MG63 (cell line): ENCODE results near the gene NAALADL1. TPM values are rescaled to one million over a fixed set of nuclear protein-coding genes. Genes with fewer than 3 reads are reported as not detected.

ENCODE experiments used
- DNase-seq: peaks from one replicate; pipeline ENCODE4 v3.0.0-alpha.2; 2020
- H3K27me3 ChIP-seq: fragments of 250-450 bp; sonication (Bioruptor Pico); 2 replicates; pipeline ENCODE4 v1.5.1; 2020; ENCODE audit warnings: mild to moderate bottlenecking, moderate library complexity
- H3K36me3 ChIP-seq: fragments of 250-450 bp; sonication (Bioruptor Pico); 2 replicates; pipeline ENCODE4 v1.5.1; 2020; ENCODE audit warnings: mild to moderate bottlenecking, moderate library complexity
- H3K4me3 ChIP-seq: fragments of 250-450 bp; sonication (Bioruptor Pico); 2 replicates; pipeline ENCODE4 v1.5.1; 2020; ENCODE audit warnings: mild to moderate bottlenecking, moderate library complexity
- H3K9me3 ChIP-seq: fragments of 250-450 bp; sonication (Bioruptor Pico); 2 replicates; pipeline ENCODE4 v1.5.1; 2020; ENCODE audit warnings: mild to moderate bottlenecking, moderate library complexity
- total RNA-seq: library from RNA; depleted of rRNA; stranded (reverse); fragments of >200 nt; shearing (Covaris generic); gene quantifications from 2 replicates; pipeline ENCODE4 v1.2.3, GENCODE V29; 2014; ENCODE audit warnings: low replicate concordance

Gene NAALADL1
- total RNA-seq, 1 experiment from 2014 or later: not detected

- Histone ChIP-seq H3K4me3 (no peak overlapping the region), H3K27me3 (no peaks in the 10 kb centered on the region), H3K9me3 (no peaks in the 10 kb centered on the region), H3K36me3 (peaks cover 36% of the 10 kb centered on the region)
- no peak for DNase-seq
Observed at GRCh38 chr11:65086809-65087208, 28.5 kb upstream of the NAALADL1 start.

GRCh38 chr11:65085446-65085845 lies 27.1 kb upstream of the NAALADL1 start:
- Histone ChIP-seq H3K36me3 (peaks cover 47% of the 10 kb centered on the region), H3K27me3 (no peaks in the 10 kb centered on the region), H3K4me3 (no peak overlapping the region; the same call in 1 of the 2 replicates), H3K9me3 (no peaks in the 10 kb centered on the region)
- DNase-seq: no peak

DNA sequence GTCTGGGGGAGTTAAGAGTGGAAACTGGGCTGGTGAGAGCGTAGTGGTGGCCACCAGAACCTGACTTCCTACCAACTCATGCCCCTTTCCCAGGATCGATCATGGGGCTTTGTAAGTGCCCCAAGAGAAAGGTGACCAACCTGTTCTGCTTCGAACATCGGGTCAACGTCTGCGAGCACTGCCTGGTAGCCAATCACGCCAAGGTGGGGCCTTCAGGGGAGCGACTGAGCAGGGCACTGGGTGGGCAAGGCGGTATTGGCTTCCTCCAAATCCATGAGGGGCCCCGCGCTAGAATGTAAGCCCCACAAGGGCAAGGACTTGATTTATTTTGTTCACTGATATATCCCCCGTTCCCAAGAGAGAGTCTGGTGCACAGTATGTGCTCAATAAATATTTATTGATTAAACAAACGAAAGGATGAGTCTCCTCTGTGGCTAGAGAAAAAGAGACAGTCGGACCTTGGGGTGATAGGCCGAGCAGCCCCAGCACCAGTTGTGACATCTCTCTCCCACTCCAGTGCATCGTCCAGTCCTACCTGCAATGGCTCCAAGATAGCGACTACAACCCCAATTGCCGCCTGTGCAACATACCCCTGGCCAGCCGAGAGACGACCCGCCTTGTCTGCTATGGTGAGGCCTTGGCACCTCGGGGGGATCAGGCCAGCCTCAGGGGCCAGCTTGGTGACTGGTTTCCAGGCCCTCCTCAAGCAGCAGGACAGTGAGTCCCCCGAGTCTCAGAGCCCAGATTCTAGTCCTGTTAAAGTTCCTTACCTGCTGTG lies 26.4 kb upstream of the NAALADL1 start:
- peaks cover 54% of the 10 kb centered on the region for H3K36me3 ChIP-seq
- no peaks in the 10 kb centered on the region for H3K27me3 ChIP-seq
- no peaks in the 10 kb centered on the region for H3K9me3 ChIP-seq
- DNase-seq: no peak
- peak overlapping the region; percentile 77 for H3K4me3 ChIP-seq

DNA sequence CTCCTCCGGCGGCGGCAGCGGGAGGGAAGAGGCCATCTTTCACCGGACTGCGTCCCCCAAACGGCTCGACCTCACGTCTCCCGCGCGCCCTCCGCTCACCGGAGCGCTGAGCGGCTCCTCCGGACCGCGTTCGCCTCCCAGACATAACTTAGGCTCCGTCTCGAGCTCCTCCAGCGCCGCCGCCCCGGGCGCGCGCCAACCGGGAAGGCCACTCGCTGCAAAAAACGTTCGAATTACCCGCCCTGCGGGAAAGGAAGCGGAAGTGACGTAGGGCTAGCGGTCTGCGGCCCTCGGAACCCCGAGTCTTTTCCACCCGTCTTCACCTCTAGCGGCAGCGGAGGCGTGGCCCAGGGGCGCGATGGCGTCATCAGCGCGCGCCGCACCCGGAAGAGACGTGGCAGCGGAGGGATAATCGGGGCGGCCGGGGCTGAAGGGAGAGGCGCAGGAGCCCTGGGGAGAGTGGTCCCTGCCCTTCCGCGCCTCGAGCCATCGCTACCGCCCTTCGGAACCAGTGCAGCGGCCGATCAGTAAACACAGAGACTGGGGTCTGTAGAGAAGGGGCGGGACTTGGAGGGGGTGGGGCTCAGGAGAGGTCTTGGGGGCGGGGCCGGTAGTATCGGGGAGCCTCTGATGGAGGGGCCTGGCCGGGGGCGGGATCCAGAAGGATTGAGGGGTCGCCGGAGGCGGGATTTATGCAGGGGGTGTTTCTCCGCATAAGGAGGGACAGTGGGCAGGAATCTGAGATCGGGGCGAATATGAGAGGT lies 25.7 kb upstream of the NAALADL1 start, which contains the start of the genes CDCA5 and ZFPL1:
Gene CDCA5 (minus strand): TSS at position 207 of the 764 bp plus-strand sequence. CDS start 62 bp downstream, at position 145.
Gene ZFPL1 (plus strand): TSS at position 389 of the 764 bp plus-strand sequence. CDS start 477 bp downstream, outside the sequence.
- no peaks in the 10 kb centered on the region for H3K9me3 ChIP-seq
- no peaks in the 10 kb centered on the region for H3K27me3 ChIP-seq
- peak; percentile 96 for DNase-seq
- H3K4me3 ChIP-seq: peak within 1 kb of the TSS; percentile 77
- peaks cover 59% of the 10 kb centered on the region for H3K36me3 ChIP-seq

- DNase-seq: no peak
Observed at GRCh38 chr11:65083134-65083833, 24.9 kb upstream of the NAALADL1 start.

DNA sequence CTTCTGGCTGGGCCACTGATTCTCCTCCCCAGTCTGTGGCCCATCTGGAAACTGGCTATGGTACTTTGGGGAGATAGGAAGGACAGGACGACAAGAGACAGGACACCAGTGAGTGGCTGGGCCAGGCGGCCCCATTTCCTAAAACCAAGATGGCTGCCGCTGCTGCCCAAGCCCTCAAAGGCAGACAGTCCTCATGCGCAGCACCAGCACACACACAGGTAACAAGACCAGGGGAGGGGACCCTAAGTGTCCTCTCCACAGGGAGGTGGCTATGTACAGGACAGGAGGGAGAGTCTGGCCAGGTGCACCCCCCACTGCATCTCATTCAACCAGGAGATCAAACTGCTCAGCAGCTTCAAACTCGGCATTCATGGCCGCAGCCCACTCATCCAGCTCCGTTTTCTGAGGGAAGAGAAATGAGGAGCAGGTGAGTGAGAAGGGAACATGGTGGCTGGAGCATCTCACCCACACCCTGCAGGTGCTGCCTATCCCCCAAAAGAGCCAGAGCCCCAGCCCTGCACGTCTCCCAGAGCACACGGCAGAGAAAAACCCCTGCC lies 20.5 kb upstream of the NAALADL1 start:
- Histone ChIP-seq H3K36me3 (peaks cover 61% of the 10 kb centered on the region), H3K9me3 (no peaks in the 10 kb centered on the region), H3K4me3 (no peak overlapping the region), H3K27me3 (no peaks in the 10 kb centered on the region)
- DNase-seq: no peak

More at GRCh38 chr11:65083134-65083833, 24.9 kb upstream of the NAALADL1 start:
- Histone ChIP-seq H3K4me3 (peak overlapping the region; percentile 77), H3K9me3 (no peaks in the 10 kb centered on the region), H3K36me3 (peaks cover 65% of the 10 kb centered on the region), H3K27me3 (no peaks in the 10 kb centered on the region)

DNA sequence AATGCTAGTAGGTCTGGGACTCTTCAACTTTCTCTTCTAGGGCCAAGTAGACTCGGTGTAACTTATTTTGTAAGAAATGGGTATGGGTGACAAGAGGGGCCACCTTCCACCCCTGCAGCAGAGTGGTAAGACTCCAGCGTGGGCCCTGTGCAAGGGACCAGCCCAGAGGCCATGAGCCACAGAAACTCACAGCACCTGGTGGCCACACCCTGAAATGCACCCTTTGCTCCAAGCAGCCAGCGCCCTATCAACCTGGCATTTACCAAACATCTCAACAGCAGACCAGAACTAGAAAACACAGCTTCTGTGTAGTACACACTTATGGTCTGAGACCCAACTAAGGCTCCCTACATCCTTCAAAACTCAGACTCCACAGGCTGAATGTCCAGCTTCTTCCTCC lies 19.8 kb upstream of the NAALADL1 start:
- no peaks in the 10 kb centered on the region for H3K27me3 ChIP-seq
- no peaks in the 10 kb centered on the region for H3K9me3 ChIP-seq
- peak; percentile 27 for DNase-seq
- H3K36me3 ChIP-seq: peaks cover 61% of the 10 kb centered on the region
- no peak overlapping the region for H3K4me3 ChIP-seq

- no peaks in the 10 kb centered on the region for H3K27me3 ChIP-seq
- no peaks in the 10 kb centered on the region for H3K9me3 ChIP-seq
- H3K4me3 ChIP-seq: no peak overlapping the region
- no peak for DNase-seq
- H3K36me3 ChIP-seq: peaks cover 54% of the 10 kb centered on the region
Observed at GRCh38 chr11:65077451-65077850, 19.1 kb upstream of the NAALADL1 start.

GRCh38 chr11:65072631-65072966 lies 14.2 kb upstream of the NAALADL1 start:
- Histone ChIP-seq H3K4me3 (no peak overlapping the region), H3K36me3 (peaks cover 15% of the 10 kb centered on the region), H3K27me3 (no peaks in the 10 kb centered on the region), H3K9me3 (no peaks in the 10 kb centered on the region)
- no peak for DNase-seq

DNA sequence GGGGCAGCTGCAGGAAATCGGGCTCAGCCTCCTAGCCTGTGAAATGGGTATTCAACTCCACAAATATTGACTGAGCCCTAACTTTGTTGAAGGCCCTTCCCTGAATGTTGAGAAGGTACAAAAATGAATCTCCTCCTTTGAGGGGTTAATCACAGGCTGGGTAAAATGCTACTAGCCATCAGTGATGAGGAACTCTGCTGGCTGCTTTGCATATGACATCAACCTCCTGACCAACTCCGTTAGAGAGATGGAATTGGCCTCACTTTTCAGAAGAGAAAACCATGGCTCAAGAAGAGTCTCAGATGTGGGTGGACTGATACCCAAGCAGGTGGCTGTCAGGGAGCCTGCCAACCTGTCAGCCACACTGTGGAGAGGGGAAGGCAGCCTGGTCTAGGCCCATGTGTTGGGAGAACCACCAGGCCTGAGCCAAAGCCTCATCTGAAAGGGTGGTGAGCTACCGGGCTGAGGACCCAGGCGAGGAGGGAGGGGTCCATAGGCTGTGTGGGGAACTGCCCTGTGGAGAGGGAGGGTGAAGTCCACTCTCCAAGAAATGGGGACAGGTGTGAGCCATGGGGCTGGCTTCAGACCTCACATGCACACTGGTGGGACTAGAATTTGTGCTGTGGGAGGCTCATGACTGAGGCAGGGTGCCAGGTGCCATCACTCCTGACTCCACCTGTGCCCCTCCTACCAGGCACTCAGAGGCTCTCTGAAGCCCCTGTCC lies 13.7 kb upstream of the NAALADL1 start:
- Histone ChIP-seq H3K36me3 (peaks cover 9% of the 10 kb centered on the region), H3K27me3 (no peaks in the 10 kb centered on the region), H3K4me3 (no peak overlapping the region), H3K9me3 (no peaks in the 10 kb centered on the region)
- DNase-seq: no peak

- no peak for DNase-seq
- Histone ChIP-seq H3K4me3 (no peak overlapping the region), H3K27me3 (no peaks in the 10 kb centered on the region), H3K9me3 (no peaks in the 10 kb centered on the region), H3K36me3 (no peaks in the 10 kb centered on the region)
Observed at GRCh38 chr11:65069217-65069616, 10.9 kb upstream of the NAALADL1 start.

DNA sequence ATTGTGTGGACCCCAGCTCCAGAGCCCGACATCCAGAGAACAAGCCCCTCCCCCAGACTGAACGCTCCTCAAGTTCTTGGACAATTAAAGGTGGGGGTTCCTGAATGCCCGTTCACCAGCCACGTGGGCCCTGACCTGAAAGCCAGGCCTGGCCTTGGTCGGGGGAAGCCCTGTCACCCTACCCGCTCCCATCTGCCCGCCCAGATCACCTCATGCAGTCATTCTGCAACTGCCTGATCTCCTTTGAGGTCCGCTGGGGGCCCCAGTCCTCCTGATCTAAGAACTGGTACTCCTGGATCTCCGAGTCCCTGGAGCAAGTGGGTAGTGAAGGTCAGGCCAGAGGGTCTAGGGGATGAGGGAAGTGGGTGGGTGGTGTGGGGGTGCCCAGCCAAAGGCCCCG lies 9.1 kb upstream of the NAALADL1 start:
- Histone ChIP-seq H3K4me3 (no peak overlapping the region), H3K36me3 (no peaks in the 10 kb centered on the region), H3K27me3 (no peaks in the 10 kb centered on the region), H3K9me3 (no peaks in the 10 kb centered on the region)
- no peak for DNase-seq

DNA sequence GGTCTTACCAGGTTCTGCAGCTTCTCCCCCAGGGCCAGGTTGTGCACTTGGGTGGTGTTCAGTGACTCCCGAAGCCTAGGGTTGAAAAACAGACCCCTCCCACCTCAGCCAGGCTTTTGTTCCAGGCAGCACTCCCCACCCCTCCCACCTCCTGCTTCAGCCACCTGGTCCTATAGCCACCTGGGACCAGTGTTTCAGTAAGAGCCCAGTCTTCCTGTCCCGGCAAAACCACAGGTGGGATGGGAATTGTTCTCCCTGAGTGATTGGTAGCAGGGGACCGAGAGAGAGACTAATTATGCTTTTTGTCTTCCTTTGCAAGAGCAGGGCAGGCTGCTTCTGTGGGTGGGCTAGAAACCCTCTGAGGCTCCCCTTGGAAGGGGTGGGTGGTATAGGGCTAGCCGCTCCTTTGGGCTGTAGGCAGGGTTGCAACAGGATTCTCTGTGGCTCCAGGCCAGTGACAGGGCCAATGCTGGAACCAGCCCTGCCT lies 8.5 kb upstream of the NAALADL1 start:
- no peak for DNase-seq
- no peaks in the 10 kb centered on the region for H3K9me3 ChIP-seq
- no peaks in the 10 kb centered on the region for H3K36me3 ChIP-seq
- no peaks in the 10 kb centered on the region for H3K27me3 ChIP-seq
- no peak overlapping the region for H3K4me3 ChIP-seq

DNA sequence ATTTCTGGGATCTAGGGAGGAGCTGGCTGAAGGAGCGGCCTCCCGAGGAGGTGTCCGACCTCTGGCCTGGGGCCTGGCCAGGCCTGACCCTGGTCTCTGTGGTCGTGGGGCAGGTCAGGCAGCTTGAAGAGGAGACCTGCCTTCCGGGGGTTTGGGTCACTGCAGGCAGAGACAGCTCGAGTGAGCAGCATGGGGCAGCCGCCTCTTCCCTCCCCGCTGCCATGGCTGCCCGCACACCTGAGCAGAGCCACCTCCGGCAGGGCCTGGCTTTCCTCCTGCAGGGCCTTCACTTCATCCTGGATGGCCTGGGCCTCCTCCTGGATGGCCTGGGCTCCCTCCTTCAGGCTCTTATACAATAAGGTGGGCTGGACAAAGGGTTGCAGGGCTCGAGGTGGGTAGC lies 8.0 kb upstream of the NAALADL1 start:
- Histone ChIP-seq H3K27me3 (no peaks in the 10 kb centered on the region), H3K9me3 (no peaks in the 10 kb centered on the region), H3K36me3 (no peaks in the 10 kb centered on the region), H3K4me3 (no peak overlapping the region)
- no peak for DNase-seq

- DNase-seq: no peak
- no peaks in the 10 kb centered on the region for H3K36me3 ChIP-seq
- no peaks in the 10 kb centered on the region for H3K9me3 ChIP-seq
- no peak overlapping the region for H3K4me3 ChIP-seq
- H3K27me3 ChIP-seq: no peaks in the 10 kb centered on the region
Observed at GRCh38 chr11:65065851-65066250, 7.5 kb upstream of the NAALADL1 start.

- Histone ChIP-seq H3K27me3 (no peaks in the 10 kb centered on the region), H3K4me3 (no peak overlapping the region), H3K36me3 (no peaks in the 10 kb centered on the region), H3K9me3 (no peaks in the 10 kb centered on the region)
- no peak for DNase-seq
Observed at GRCh38 chr11:65064847-65065240, 6.5 kb upstream of the NAALADL1 start.
